ENCODE results near the gene BANP. TPM values are rescaled to one million over a fixed set of nuclear protein-coding genes. Genes with fewer than 3 reads are reported as not detected.
"Not testable (repeated sequence)": the region's sequence is repeated elsewhere in the genome, so short reads cannot be mapped to it uniquely, and the experiment has no call there.

The BANP gene
- total and polyA plus RNA-seq, 2 experiments from 2014 or later, result 22.8 to 23.8 TPM

DNA sequence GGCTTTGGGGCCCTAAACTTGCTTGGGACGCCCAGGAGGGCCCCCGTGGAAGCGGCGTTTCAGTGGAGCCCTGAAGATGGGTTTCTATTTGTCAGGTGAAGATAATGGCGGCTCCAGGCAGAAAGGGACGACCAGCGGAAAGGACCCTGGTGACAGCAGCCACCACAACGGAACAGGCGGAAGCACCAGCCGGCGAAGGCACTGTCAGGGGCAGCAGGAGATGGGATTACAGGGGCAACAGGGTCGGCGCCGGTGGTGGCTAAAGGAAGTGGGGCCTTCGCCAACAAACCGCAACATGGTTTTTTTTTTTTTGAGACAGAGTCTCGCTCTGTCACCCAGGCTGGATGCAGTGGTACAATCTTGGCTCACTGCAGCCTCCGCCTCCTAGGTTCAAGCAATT lies 38.5 kb upstream of the BANP start:
- not testable (repeated sequence) for H3K79me2 ChIP-seq; H3K27ac ChIP-seq; H3K9me3 ChIP-seq (ENCODE audit: low read depth); H3K4me1 ChIP-seq (ENCODE audit: insufficient read depth); DNase-seq (ENCODE audit: low spot score); H3K9me2 ChIP-seq (replicated peaks; ENCODE audit: insufficient read depth); H2AFZ ChIP-seq; H3K4me2 ChIP-seq; H3K27me3 ChIP-seq; H3K36me3 ChIP-seq (replicated peaks; ENCODE audit: insufficient read depth, low read depth); H4K20me1 ChIP-seq (ENCODE audit: insufficient read depth, poor library complexity, severe bottlenecking); H3K4me3 ChIP-seq
- WGBS (ENCODE audit: low lambda C conversion rate, missing lambda C conversion rate), result 93% methylated on average over 17 of the region's 18 CpGs

DNA sequence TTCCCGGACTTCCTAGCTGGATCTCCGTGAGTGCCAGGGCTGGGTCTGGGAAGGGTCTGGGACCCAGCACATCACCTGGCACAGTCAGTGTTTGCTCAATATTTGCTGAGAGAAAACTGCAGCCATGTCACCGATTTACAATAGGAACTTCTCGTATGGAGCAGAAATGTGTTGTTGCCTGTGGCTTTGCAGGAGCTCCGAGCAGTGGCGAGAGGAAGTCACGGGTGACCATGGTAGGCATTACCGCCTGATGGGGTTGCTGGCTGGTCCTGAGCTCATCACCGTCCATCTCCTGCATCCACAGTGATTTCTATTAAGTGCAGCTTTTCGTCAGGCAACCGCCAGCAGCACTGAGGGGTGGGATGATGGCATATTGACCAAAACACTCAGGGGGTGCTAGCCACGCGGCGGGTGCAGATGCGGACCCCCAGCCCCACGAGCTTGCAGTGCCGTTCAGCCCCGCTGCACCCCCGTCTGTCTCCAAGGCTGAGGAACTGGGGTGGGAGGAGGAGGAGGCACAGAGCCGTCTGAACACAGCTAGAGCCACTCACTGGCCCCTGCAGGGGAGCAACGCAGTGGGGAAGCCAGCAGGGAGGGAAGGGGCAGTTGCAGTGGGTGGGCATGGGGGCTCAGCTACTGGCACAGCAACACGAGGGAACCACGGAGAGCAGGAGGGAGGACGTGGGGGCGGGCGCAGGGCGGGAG lies 37.1 kb upstream of the BANP start:
- H3K36me3 ChIP-seq (replicated peaks; ENCODE audit: insufficient read depth, low read depth); H3K4me3 ChIP-seq; H3K79me2 ChIP-seq; H3K4me1 ChIP-seq (ENCODE audit: insufficient read depth); H3K4me2 ChIP-seq; H3K27ac ChIP-seq; DNase-seq (ENCODE audit: low spot score); H4K20me1 ChIP-seq (ENCODE audit: insufficient read depth, poor library complexity, severe bottlenecking); H2AFZ ChIP-seq; H3K27me3 ChIP-seq; H3K9me2 ChIP-seq (replicated peaks; ENCODE audit: insufficient read depth); H3K9me3 ChIP-seq (ENCODE audit: low read depth): not testable (repeated sequence)
- 84% methylated on average over 27 of the region's 27 CpGs for WGBS (ENCODE audit: low lambda C conversion rate, missing lambda C conversion rate)

DNA sequence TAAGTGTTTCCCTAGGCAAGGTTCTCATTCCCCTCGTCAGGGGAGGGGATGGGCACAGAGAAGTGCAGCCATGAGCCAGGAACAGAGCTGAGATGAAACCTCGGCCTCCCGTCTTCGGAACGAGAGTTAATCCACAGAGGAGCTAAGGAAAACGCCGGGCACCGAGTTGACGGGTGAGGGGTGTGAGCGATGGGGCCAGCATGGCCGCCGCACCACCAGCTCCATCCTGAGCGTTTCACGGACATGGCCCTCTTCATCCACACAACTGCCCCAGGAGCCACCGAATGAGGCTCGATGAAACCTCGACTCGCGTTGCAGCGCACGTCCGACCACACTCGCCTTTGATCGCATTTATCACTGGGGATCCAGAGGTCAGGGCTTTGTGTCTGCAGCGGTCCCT lies 36.4 kb upstream of the BANP start:
- no peaks in the 10 kb centered on the region for H3K27me3 ChIP-seq
- TF ChIP-seq, protein P1, sequence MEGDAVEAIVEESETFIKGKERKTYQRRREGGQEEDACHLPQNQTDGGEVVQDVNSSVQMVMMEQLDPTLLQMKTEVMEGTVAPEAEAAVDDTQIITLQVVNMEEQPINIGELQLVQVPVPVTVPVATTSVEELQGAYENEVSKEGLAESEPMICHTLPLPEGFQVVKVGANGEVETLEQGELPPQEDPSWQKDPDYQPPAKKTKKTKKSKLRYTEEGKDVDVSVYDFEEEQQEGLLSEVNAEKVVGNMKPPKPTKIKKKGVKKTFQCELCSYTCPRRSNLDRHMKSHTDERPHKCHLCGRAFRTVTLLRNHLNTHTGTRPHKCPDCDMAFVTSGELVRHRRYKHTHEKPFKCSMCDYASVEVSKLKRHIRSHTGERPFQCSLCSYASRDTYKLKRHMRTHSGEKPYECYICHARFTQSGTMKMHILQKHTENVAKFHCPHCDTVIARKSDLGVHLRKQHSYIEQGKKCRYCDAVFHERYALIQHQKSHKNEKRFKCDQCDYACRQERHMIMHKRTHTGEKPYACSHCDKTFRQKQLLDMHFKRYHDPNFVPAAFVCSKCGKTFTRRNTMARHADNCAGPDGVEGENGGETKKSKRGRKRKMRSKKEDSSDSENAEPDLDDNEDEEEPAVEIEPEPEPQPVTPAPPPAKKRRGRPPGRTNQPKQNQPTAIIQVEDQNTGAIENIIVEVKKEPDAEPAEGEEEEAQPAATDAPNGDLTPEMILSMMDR (IDR thresholded peaks at IDR 0.05; ENCODE audit: poor library complexity), result no peak
- no peaks in the 10 kb centered on the region for H3K4me1 ChIP-seq (ENCODE audit: insufficient read depth)
- H3K27ac ChIP-seq, result no peak overlapping the region
- no peaks in the 10 kb centered on the region for H3K36me3 ChIP-seq (replicated peaks; ENCODE audit: insufficient read depth, low read depth)
- 95% methylated on average over 24 of the region's 25 CpGs for WGBS (ENCODE audit: low lambda C conversion rate, missing lambda C conversion rate)
- no peak for DNase-seq (ENCODE audit: low spot score)
- H3K4me2 ChIP-seq, result no peak overlapping the region
- H3K4me3 ChIP-seq, result no peak overlapping the region
- H2AFZ ChIP-seq, result no peak overlapping the region
- H3K9me3 ChIP-seq (ENCODE audit: low read depth), result no peaks in the 10 kb centered on the region
- no peaks in the 10 kb centered on the region for H3K9me2 ChIP-seq (replicated peaks; ENCODE audit: insufficient read depth)
- no peaks in the 10 kb centered on the region for H3K79me2 ChIP-seq
- H4K20me1 ChIP-seq (ENCODE audit: insufficient read depth, poor library complexity, severe bottlenecking), result no peaks in the 10 kb centered on the region

DNA sequence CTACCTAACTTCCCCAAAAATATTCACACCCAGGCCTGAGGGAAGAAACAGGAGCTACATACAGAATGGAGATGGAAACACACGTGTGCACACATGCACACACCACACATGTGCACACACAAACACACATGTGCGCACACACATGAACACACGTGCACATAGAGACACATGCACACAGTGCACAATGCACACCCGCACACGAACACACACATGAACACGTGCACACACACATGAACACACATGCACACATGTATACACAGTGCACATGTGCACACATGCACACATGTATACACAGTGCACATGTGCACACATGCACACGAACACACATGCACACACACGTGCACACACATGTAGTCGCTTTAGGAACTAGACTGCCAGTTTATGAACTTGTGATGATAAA lies 33.7 kb upstream of the BANP start:
- TF ChIP-seq EZH2 (IDR thresholded peaks at IDR 0.05; ENCODE audit: borderline replicate concordance) (no peak), EZH2phosphoT487 (IDR thresholded peaks at IDR 0.05; ENCODE audit: low read depth, severe bottlenecking, unreplicated experiment) (no peak)
- TF ChIP-seq, protein P1 (IDR thresholded peaks at IDR 0.05; ENCODE audit: poor library complexity), result no peak

More for the DNA sequence above, 33.7 kb upstream of the BANP start:
- Histone ChIP-seq H3K36me3 (replicated peaks; ENCODE audit: insufficient read depth, low read depth) (no peaks in the 10 kb centered on the region), H3K27ac (no peak overlapping the region), H3K4me1 (ENCODE audit: insufficient read depth) (no peaks in the 10 kb centered on the region), H3K4me2 (no peak overlapping the region), H3K79me2 (no peaks in the 10 kb centered on the region), H2AFZ (no peak overlapping the region), H3K4me3 (no peak overlapping the region), H3K9me2 (replicated peaks; ENCODE audit: insufficient read depth) (no peaks in the 10 kb centered on the region), H3K27me3 (no peaks in the 10 kb centered on the region), H4K20me1 (ENCODE audit: insufficient read depth, poor library complexity, severe bottlenecking) (no peaks in the 10 kb centered on the region), H3K9me3 (ENCODE audit: low read depth) (no peaks in the 10 kb centered on the region)
- no peak for DNase-seq (ENCODE audit: low spot score)
- WGBS (ENCODE audit: low lambda C conversion rate, missing lambda C conversion rate), result 94% methylated on average over 9 of the region's 9 CpGs
